Measurements from ENCODE around the gene GIGYF2. TPM values are rescaled to one million over a fixed set of nuclear protein-coding genes. Genes with fewer than 3 reads are reported as not detected.
A peak's percentile ranks its signal among the peaks of the same experiment; 100 is the strongest.

Gene GIGYF2
- total and polyA plus RNA-seq, 8 donors, result 7.1 to 158 (median 75.0) TPM

- H3K9me3 ChIP-seq, result no peaks in the 10 kb centered on the region
- 61 to 93% (median 79%) methylated on average over 2 of the region's 2 CpGs for WGBS, 5 donors
- peaks cover 3 to 50% (median 44%) of the 10 kb centered on the region in 4 donors for H3K36me3 ChIP-seq
- intact Hi-C loops (cut with DNase I; ENCODE audit: low total_unique reads), result no loop called here
- H3K4me1 ChIP-seq, result peaks cover 0 to 31% (median 17%) of the 10 kb centered on the region in 4 donors
- TF ChIP-seq CTCF (IDR thresholded peaks at IDR 0.05) (no peak), POLR2A (IDR thresholded peaks at IDR 0.05) (no peak), POLR2AphosphoS5 (IDR thresholded peaks at IDR 0.05) (no peak), EP300 (IDR thresholded peaks at IDR 0.05) (no peak)
- no peaks in the 10 kb centered on the region for H3K27me3 ChIP-seq
- DNase-seq, result no peak
- peak overlapping the region in 1 of 5 donors; percentile 11 for H3K27ac ChIP-seq
- no peak overlapping the region for H3K4me3 ChIP-seq
These were observed 24.1 kb downstream of the GIGYF2 start for GRCh38 chr2:232721261-232721660.

DNA sequence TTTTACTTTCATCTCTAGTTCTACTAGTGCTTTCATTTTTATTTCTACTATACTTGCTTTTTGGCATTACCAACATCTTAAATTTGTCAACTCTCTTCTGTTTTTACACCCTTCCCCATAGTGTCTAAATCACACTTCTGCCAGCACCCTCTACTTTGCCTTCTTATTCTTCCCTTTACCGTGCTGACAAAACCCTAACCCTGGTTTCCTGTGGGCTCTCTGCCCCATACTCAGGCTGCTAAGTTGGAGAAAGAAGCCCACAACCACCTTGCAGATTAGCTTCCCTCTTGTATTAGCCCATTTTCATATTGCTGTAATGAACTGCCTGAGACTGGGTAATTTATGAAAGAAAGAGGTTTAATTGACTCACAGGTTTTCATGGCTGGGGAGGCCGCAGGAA lies 24.8 kb downstream of the GIGYF2 start:
- TF ChIP-seq EP300 (IDR thresholded peaks at IDR 0.05) (no peak), POLR2AphosphoS5 (IDR thresholded peaks at IDR 0.05) (no peak), POLR2A (IDR thresholded peaks at IDR 0.05) (no peak), CTCF (IDR thresholded peaks at IDR 0.05) (no peak)
- WGBS, 5 donors, result 72 to 89% (median 78%) methylated on average over 2 of the region's 2 CpGs
- Histone ChIP-seq H3K9me3 (no peaks in the 10 kb centered on the region), H3K27me3 (no peaks in the 10 kb centered on the region), H3K4me3 (no peak overlapping the region), H3K27ac (peak overlapping the region in 1 of 5 donors; percentile 11), H3K4me1 (peaks cover 0 to 27% (median 17%) of the 10 kb centered on the region in 4 donors), H3K36me3 (peaks cover 3 to 52% (median 47%) of the 10 kb centered on the region in 4 donors)
- intact Hi-C loops (cut with DNase I; ENCODE audit: low total_unique reads), result no loop called here
- no peak for DNase-seq

DNA sequence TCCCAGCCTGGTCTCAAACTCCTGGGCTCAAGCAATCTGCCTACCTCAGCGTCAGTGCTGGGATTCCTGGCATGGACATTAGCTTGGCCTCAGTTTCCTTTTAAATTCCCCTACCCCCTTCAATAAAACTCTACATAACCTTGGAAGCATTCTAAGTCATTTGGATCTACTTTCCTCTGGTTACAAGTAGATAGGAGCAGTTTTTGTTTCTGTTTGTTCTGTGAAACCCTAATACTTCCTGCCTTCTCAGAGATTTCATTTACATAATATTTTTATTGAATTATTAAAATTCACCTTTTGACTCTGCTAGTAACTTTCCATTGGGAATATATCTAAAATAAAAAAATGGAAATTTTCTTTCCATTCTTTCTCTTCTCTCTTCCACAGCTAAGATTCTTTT lies 25.9 kb downstream of the GIGYF2 start:
- Histone ChIP-seq H3K27ac (peak overlapping the region in 1 of 5 donors; percentile 11), H3K4me1 (peaks cover 0 to 27% (median 17%) of the 10 kb centered on the region in 4 donors), H3K4me3 (no peak overlapping the region), H3K27me3 (no peaks in the 10 kb centered on the region), H3K9me3 (no peaks in the 10 kb centered on the region), H3K36me3 (peaks cover 3 to 57% (median 47%) of the 10 kb centered on the region in 4 donors)
- intact Hi-C loops (cut with DNase I; ENCODE audit: low total_unique reads), result no loop called here
- TF ChIP-seq EP300 (IDR thresholded peaks at IDR 0.05) (no peak), POLR2A (IDR thresholded peaks at IDR 0.05) (no peak), CTCF (IDR thresholded peaks at IDR 0.05) (no peak), POLR2AphosphoS5 (IDR thresholded peaks at IDR 0.05) (no peak)
- 82 to 97% (median 96%) methylated on average over 1 of the region's 1 CpG for WGBS, 5 donors
- DNase-seq, result no peak

GRCh38 chr2:232728785-232729184 lies 31.7 kb downstream of the GIGYF2 start:
- no peak for DNase-seq
- Histone ChIP-seq H3K4me3 (no peak overlapping the region), H3K36me3 (peaks cover 10 to 69% (median 59%) of the 10 kb centered on the region in 4 donors), H3K27ac (no peak overlapping the region), H3K9me3 (no peaks in the 10 kb centered on the region), H3K27me3 (no peaks in the 10 kb centered on the region), H3K4me1 (peaks cover 0 to 14% (median 6%) of the 10 kb centered on the region in 4 donors)
- WGBS, 5 donors, result 90 to 95% (median 94%) methylated on average over 3 of the region's 3 CpGs
- no peak for TF ChIP-seq POLR2AphosphoS5 (IDR thresholded peaks at IDR 0.05)
- no peak for TF ChIP-seq CTCF (IDR thresholded peaks at IDR 0.05)
- TF ChIP-seq POLR2A (IDR thresholded peaks at IDR 0.05), result no peak
- no peak for TF ChIP-seq EP300 (IDR thresholded peaks at IDR 0.05)
- intact Hi-C loops (cut with DNase I; ENCODE audit: low total_unique reads), result no loop called here
